Measurements from ENCODE around the gene ARGLU1.

DNA sequence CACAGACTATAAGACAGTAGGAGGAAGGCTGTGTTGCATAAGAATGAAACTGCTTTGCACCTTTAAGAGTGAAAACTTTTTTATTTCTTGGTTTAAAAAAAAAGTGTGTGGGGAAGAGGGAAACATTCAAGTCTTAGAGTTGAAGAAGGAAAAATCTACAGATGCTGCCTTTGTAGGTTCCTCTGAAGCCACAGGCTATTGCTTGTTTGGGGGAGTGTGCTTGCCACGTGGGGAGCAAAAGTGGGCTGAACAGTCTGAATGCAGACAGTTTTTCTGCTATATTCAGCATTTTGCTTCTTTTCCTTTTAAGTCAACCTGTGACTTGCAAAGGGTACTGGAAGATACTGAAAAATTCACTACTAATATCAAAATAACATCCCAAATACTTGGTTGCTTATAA is 69.4 kb downstream of the ARGLU1 start:
- TF ChIP-seq FOXM1 (IDR thresholded peaks at IDR 0.05; ENCODE audit: borderline replicate concordance) (no peak), LEF1 (IDR thresholded peaks at IDR 0.05; ENCODE audit: borderline replicate concordance) (no peak), SP1 (IDR thresholded peaks at IDR 0.05) (no peak), FOXA1 (IDR thresholded peaks at IDR 0.05) (no peak), ZNF384 (IDR thresholded peaks at IDR 0.05) (no peak), SUZ12 (IDR thresholded peaks at IDR 0.05) (no peak), TARDBP (IDR thresholded peaks at IDR 0.05) (no peak), FOXK2 (IDR thresholded peaks at IDR 0.05) (no peak)
